HG02840 (cell line): Measurements from ENCODE around the gene SNX8.
"Not testable (repeated sequence)": the region's sequence is repeated elsewhere in the genome, so short reads cannot be mapped to it uniquely, and the experiment has no call there.

Source experiments
- ATAC-seq: cut with Tn5 transposase; IDR thresholded peaks from one replicate; pipeline ENCODE4 v1.9.1; 2021; ENCODE audit warnings: mild to moderate bottlenecking, moderate library complexity, moderate number of reproducible peaks; ENCODE audit not compliant: unreplicated experiment, low FRiP score

The SNX8 gene

DNA sequence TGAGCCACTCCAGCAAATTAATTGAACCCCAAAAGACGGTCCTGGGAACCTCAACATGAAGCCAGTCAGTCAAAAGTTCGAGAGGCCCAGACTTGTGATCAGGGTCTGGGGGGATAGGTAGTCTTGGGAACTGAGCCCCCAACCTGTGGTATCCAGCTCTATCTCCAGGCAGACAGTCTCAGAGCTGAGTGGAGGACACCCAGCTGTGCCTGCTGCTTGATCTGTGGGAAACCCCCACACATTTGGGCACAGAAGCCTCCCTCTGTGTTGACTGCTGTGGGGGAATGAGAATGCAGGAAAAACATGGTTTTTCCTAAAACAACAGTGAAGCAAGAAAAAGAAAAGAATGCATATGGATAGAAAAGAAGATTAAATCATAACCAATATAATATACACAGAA is 16.3 kb upstream of the SNX8 start:
- ATAC-seq, result no peak

DNA sequence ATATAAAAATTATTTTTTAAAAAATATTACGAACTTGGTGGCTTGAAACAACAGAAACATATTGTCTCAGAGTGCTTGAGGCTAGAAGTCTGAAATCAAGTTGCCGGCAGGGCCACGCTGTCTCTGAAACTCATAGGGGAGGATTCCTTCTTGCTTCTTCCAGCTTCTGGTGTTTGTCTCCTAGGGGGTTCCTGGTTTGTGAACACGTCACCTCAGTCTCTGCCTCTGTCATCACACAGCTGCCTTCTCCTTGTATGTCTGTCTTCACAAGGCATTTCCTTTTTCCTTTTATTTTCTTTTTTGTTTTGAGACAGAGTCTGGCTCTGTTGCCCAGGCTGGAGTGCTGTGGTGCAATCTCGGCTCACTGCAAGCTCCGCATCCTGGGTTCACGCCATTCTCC is 12.7 kb upstream of the SNX8 start:
- ATAC-seq, result no peak

DNA sequence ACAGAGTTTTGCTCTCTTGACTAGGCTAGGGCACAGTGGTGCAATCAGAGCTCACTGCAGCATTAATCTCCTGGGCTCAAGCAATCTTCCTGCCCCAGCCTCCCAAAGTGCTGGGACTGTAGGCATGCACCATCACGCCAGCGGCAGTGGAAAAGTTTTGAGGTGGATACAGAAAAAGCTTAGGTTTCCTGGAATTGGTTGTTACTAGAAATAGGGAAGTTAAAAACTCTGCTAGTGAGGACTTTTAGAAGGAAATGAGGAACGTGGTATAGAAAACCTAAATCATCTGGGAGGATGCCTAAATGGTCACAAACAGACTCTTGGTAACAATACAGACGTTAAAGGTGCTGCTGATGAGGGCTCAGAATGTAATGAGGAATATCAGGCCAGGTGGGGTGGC is 10.9 kb upstream of the SNX8 start:
- no peak for ATAC-seq

DNA sequence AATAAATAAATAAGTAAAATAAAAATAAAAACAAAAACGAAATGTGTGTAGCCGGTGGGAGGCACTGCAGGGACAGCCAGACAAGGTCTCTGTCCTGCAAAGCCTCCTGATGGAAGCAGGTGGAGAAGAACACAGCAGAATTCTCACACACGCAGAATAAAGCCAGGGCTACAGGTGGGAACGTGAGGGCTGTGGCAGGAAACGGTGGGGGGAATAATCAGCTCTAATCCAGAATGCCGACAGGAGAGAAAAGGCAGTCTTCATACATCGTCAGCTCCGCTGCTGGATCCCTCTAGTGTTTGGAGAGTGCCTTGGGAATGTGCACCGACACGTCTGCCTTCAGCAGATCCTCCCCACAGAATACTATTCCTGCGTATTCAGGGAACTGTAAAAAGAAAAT is 6.8 kb upstream of the SNX8 start:
- ATAC-seq, result no peak

DNA sequence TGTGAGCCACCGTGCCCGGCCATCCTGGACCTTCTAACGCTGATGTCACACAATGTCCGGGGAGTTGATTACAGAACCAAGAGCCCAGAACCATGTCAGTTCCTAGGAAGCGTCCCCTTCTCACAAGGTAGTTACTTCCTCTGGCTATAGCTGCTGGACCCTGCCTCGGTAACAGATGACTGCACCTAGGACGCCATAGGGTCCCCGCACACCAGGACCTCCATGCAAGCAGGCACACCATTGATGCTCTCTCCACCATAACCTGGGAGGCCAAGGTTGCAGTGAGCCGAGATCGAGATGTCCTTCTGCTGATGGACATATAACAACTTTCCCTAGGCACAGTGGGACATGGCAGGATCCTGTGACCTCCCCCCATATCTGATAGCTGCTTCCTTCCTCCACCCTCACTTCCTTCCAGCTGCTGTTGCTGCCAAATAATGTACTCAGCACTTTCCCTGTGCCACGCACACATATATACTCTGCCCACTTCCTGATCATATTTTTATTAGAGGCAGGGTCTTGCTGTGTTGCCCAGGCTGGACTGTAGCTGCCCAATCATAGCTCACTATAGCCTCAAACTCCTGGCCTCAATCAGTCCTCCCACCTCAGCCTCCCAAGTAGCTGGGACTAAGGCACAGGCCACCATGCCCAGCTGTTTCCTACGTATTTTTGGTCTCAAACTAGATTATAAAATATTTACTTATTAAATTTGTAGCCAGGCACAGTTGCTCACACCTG is 3.5 kb upstream of the SNX8 start:
- ATAC-seq, result no peak

DNA sequence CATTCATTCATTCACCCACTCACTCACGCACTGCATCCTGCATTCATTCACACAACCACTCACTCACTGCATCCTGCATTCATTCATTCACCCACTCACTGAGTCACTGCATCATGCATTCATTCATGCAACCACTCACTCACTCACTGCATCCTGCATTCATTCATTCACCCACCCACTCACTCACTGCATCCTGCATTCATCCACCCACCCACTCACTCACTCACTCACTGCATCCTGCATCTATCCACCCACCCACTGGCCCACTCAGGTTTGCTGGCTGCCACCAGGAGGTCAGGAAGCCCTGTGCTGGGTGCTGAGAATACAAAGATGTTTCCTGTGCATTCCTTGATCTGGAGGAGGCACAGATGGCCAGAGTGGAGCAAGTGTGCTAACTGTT is 2.3 kb upstream of the SNX8 start:
- no peak for ATAC-seq

DNA sequence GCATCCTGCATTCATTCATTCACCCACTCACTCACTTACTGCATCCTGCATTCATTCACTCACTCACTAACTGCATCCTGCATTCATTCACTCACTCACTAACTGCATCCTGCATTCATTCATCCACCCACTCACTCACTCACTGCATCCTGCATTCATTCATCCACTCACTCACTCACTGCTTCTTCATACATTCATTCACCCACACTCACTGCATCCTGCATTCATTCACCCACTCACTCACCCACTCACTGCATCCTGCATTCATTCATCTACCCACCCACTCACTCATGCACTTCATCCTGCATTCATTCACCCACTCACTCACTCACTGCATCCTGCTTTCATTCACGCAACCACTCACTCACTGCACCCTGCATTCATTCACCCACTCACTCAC is 1.5 kb upstream of the SNX8 start:
- no peak for ATAC-seq

DNA sequence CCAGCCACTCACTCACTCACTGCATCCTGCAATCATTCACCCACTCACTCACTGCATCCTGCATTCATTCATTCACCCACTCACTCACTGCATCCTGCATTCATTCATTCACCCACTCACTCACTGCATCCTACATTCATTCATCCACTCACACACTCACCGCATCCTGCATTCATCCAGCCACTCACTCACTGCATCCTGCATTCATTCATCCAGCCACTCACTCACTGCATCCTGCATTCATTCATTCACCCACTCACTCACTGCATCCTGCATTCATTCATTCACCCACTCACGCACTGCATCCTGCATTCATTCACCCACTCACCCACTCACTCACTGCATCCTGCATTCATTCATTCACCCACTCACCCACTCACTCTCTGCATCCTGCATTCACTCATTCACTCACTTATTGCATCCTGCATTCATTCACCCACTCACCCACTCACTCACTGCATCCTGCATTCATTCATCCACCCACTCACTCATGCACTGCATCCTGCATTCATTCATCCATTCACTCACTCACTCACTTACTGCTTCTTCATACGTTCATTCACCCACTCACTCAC is 802 bp upstream of the SNX8 start:
- not testable (repeated sequence) for ATAC-seq

DNA sequence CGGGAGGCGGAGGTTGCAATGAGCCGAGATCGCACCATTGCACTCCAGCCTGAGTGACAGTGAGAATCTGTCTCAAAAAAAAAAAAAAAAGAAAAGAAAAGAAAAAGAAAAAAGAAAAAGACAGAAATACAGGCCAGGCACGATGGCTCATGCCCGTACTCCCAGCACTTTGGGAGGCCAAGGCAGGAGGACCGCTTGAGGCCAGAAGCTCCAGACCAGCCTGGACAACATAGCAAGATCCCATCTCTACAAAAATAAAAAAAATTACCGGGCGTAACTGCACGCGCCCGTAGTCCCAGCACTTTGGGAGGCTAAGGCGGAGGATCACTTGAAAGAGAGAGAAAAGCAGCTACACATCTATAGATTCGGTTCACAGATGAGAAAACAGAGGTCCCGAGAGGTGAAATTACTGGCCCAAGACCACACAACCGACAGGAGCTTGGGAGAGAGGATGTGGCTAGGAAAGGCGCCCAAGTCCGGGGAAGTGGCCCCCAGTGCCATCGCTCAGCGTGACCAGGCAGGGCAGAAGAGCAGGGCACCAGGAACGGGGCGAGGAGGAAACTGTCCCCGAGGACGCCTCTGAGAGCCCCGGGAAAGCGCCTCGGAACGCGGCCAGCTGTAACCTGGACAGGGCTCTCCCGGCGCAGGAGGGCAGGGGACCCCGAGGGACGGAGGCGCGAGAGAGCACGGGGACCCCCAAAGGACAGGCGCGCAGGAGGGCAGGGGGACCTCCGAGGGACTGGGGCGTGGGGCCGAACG is 612 bp downstream of the SNX8 start:
- ATAC-seq, result peak; percentile 17

DNA sequence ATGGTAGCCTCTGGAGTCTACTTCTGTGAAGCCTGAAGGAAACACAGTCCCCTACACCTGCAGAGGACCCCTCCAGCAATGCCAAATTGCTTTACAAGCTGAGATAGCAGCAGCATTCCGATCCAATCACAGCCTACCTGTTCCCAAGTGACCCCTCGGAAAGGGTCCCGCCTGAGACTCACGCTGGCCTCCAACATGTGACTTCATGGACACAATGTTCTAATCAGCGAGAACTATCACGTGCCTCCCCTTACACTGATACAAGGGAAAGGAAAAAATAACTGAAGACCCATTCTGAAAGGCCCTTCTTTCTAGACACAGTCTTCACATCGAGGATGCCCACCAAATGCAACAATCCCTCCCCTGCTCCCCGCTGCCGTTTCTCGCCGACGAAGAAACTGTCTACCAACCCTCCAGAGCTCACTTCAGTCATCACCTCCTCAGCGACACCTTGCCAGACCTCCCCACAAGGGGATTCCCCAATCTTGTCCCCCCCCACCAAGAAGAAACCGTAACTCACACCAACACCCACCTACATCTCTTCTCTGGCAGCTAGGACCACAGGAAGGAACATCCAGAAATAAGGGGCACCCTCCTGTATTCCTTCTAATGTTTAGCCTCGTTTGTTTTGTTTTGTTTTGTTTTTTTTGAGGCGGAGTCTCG is 1.8 kb downstream of the SNX8 start:
- ATAC-seq, result no peak

DNA sequence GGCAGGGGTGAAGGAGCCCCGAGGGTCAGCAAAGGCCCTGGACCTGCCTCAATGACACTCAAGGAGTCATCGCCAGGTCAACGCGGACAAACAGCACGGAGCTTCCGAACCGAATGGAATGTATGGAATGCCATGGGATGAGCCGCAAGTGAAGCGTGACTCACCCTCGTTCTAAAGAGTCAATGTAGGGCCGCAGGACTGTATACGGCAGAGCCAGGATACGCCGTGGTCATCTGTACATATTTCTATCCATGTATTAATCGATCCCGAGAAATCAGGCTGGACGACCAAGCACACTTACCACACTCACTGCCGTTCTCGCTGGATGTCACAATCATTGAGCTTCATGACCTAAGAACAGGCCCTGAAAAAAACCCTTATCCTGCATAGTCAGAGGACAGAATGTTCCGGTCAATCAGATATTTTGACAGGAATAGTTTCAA is 4.3 kb downstream of the SNX8 start:
- no peak for ATAC-seq

DNA sequence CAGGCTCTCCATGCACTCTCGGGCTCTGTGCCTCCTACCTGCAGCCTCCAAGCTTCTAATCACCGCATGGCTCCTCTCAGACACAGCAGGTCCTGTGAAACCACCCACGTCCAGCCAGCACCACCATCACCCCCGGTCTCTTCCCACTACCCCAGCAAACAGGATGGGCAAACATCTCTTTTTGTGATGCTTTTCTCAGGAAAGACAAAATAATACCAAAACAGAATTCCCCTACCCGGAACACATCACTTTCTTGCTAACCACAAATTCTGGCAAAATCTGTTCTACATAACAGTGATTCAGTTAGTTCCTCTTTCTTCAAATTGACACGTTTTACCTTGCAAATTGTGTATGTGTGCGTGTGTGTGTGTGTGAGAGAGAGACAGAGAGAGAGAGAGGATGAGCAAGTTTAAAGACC is 6.5 kb downstream of the SNX8 start:
- ATAC-seq, result no peak

DNA sequence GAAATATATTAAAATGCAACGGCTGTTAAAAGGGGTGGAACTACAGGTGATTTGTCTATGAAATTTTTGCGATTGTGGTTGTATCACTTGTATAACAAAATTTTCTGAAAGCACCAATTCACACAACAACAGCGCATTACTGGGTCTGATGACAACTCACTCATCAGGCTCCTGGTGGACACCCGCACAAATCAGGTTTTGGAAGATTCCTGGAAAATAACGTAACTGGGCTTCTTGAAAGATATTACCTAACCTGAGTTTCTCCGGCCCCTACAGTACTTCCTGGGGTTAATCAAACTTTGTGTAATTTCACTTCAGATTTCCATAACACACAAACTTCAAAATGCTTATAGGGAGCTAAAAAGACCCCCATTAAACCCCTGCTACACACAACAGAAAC is 7.6 kb downstream of the SNX8 start:
- ATAC-seq, result no peak

DNA sequence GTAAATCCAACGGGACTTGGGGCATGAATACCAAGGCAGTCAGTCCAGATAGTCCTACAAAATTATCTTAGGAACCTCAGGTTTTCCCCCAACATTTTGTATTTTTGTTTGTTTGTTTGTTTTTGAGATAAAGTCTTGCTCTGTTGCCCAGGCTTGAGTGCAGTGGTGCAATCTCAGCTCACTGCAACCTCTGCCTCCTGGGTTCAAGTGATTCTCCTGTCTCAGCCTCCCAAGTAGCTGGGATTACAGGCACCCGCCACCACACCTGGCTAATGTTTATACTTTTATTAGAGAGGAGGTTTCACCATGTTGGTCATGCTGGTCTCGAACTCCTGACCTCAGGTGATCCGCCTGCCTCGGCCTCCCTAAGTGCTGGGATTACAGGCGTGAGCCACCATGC is 9.0 kb downstream of the SNX8 start:
- not testable (repeated sequence) for ATAC-seq

DNA sequence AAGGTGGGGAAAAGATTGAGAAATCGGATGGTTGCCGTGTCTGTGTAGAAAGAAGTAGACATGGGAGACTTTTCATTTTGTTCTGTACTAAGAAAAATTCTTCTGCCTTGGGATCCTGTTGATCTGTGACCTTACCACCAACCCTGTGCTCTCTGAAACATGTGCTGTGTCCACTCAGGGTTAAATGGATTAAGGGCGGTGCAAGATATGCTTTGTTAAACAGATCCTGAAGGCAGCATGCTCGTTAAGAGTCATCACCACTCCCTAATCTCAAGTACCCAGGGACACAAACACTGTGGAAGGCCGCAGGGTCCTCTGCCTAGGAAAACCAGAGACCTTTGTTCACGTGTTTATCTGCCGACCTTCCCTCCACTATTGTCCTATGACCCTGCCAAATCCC is 10.7 kb downstream of the SNX8 start:
- not testable (repeated sequence) for ATAC-seq

DNA sequence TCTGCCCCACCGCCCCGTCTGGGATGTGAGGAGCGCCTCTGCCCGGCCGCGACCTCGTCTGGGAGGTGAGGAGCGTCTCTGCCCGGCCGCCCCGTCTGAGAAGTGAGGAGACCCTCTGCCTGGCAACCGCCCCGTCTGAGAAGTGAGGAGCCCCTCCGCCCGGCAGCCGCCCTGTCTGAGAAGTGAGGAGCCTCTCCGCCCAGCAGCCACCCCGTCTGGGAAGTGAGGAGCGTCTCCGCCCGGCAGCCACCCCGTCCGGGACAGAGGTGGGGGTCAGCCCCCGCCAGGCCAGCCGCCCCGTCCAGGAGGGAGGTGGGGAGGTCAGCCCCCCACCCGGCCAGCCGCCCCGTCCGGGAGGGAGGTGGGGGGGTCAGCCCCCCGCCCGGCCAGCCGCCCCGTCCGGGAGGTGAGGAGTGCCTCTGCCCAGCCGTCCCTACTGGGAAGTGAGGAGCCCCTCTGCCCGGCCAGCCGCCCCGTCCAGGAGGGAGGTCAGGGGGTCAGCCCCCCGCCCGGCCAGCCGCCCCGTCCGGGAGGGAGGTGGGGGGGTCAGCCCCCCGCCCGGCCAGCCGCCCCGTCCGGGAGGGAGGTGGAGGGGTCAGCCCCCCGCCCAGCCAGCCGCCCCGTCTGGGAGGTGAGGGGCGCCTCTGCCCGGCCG is 11.4 kb downstream of the SNX8 start:
- ATAC-seq, result not testable (repeated sequence)

DNA sequence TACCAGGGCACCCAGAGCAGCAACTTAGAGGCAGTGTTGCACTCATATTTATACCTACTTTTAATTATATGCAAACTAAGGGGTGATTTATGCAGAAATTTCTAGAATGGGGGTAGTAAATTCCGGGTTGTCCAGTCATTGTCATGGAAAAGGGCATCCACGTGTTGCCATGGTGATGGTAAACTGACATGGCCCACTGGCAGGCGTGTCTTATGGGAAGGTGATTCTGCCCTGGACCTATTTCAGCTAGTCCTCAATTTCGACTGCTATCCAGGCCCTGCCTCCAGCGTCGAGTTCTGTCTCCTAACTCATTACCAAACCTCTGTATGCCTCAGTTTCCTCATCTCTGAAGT is 12.8 kb downstream of the SNX8 start:
- ATAC-seq, result no peak

DNA sequence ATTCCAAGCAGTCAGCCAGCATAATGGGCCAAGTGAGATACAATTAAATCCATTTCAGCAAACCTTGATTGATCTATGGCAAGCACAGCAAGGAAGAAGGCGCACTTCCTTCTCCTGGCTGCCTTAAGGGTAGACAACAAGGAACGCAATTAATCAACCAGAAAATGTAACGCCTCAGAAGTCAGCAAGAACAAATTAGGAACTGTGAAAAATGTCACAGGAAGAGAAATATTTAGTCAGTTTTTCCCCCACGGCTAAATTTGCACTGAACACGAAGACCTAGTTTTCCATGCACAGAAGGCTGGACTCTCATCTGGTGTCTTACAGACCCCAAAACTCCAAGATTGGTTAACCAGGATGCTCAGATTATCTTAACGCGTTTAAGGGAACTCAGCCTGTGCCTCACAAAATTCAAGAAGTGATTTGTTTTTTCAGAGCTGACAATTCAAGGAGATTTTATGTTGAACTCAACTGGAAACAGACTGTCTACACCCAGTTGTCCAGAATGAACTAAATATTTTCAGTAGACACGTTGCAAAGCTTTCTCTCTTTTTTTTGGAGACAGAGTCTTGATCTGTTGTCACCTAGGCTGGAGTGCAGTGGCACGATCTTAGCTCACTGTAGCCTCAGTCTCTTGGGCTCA is 14.2 kb downstream of the SNX8 start:
- no peak for ATAC-seq

DNA sequence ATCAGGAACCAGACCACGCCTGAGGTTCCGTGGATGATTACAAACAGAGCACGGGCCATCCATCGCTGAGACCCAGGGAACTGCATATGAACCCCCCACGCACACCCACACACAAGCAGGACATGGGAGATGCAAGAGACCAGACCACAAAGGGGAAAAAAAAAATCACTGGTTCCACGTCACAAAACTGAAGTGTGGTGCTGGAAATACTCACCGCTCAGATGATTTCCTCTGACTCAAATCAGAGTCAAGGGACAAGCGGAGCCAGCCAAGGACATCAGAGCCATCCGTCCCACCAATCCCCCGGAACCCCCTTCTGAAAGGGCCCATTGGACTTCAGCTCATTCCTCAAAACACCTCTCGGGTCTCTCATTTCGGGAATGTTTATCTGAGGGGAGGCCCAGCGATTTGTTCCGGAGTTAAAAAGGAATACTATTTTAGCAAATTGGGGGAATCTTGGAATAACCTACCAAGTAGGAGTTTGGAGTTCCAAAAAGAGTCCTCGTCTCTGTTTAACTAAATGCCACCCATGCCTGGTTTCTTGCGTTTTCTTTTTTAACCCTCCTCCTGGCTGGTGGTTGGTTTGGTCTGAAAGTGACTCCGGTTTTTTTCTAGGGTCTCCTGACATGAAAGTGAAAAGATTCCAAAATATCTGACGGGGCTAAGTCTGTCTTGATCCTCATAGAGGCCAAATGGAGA is 15.0 kb downstream of the SNX8 start:
- ATAC-seq, result peak; percentile 44

DNA sequence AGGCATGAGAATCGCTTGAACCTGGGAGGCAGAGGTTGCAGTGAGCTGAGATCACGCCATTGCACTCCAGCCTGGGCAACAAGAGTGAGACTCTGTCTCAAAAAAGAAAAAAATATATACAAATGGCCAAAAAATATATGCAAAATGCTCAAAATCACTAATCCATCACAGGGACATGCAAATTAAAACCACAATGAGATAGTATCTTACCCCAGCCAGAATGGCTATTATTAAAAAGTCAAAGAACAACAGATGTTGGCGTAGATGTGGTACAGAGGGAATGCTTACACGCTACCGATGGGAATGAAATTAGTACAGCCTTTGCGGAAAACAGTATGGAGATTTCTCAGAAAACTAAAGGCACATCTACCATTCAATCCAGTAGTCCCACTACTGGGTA is 17.4 kb downstream of the SNX8 start:
- no peak for ATAC-seq
